Aorta (tissue), 5 donors: ENCODE data around the gene SOHLH1. TPM values are rescaled to one million over a fixed set of nuclear protein-coding genes. Genes with fewer than 3 reads are reported as not detected.

Experiments
- ATAC-seq: fragments of 200-7000 bp; cut with Tn5 transposase; one replicate; pipeline ENCODE4 v1.9.1; 2022; ENCODE audit warnings: moderate library complexity; ENCODE audit not compliant: low FRiP score
- DNase-seq, 2 donors: peaks; one replicate each; pipeline ENCODE4 v3.0.0-alpha.2; 2020
- H3K27ac ChIP-seq, 2 donors: one replicate each; pipeline ENCODE4 v1.5.1; 2013; ENCODE audit warnings: low read length in 2 of 2, mild to moderate bottlenecking in 2 of 2, moderate library complexity in 2 of 2, control low read depth in 1 of 2, inconsistent platforms in 1 of 2, low read depth in 1 of 2
- H3K27me3 ChIP-seq, 2 donors: one replicate each; pipeline ENCODE4 v1.6.1; 2013; ENCODE audit warnings: control low read depth in 1 of 2, low read length in 1 of 2, mild to moderate bottlenecking in 1 of 2, moderate library complexity in 1 of 2; ENCODE audit not compliant: insufficient read depth in 2 of 2, control insufficient read depth in 1 of 2
- H3K36me3 ChIP-seq, 2 donors: one replicate each; pipeline ENCODE4 v1.6.1; 2013; ENCODE audit warnings: control low read depth in 1 of 2, low read length in 1 of 2, mild to moderate bottlenecking in 1 of 2; ENCODE audit not compliant: insufficient read depth in 2 of 2, control insufficient read depth in 1 of 2
- H3K4me1 ChIP-seq, 2 donors: one replicate each; pipeline ENCODE4 v1.6.1; 2013; ENCODE audit warnings: low read length in 2 of 2, control low read depth in 1 of 2, mild to moderate bottlenecking in 1 of 2, moderate library complexity in 1 of 2; ENCODE audit not compliant: insufficient read depth in 2 of 2, control insufficient read depth in 1 of 2
- H3K4me3 ChIP-seq, 2 donors: one replicate each; pipeline ENCODE4 v1.5.1; 2013; ENCODE audit warnings: low read length in 2 of 2, control low read depth in 1 of 2, mild to moderate bottlenecking in 1 of 2
- H3K9me3 ChIP-seq: one replicate; pipeline ENCODE4 v1.6.1; 2013; ENCODE audit warnings: mild to moderate bottlenecking, low read length; ENCODE audit not compliant: control insufficient read depth
- WGBS, 2 donors: extraction: QIAGEN DNeasy Blood & Tissue Kit; methylation state at CpG; one replicate each; pipeline ENCODE4 v1.1.7; 2013; 5-methylcytosine and 5-hydroxymethylcytosine counted together
- intact Hi-C, 2 donors: fragments of 100-400 bp; cut with DNase I; formaldehyde crosslinking; loops; one replicate each; pipeline versions ENCODE4 v1.14.2 to v1.15.0; 2022
- polyA plus RNA-seq, 2 donors: library from polyadenylated mRNA; stranded (reverse); fragments of 200-250 nt; gene quantifications; one replicate each; pipeline ENCODE4 v1.2.3, GENCODE V29; 2013
- total RNA-seq, 2 donors: library from RNA; stranded (reverse); fragmentation: NEBNext Ultra II Directional; extraction: Animal tissue kit (Norgen Biotek cat#: 25700); gene quantifications; one replicate each; pipeline ENCODE4 v1.2.1, GENCODE V29; 2021
- donor health status: healthy with polysubstance abuse.
- donor health status: Bipolar disorder and iron deficiency.
- donor health status: DM: no; HTN: no; CAD: no.
- donor health status: DM: no; HTN: no; CAD: no.
- donor health status: DM: yes; HTN: yes; CAD: no.

Gene SOHLH1
- total and polyA plus RNA-seq, 4 donors, result not detected

DNA sequence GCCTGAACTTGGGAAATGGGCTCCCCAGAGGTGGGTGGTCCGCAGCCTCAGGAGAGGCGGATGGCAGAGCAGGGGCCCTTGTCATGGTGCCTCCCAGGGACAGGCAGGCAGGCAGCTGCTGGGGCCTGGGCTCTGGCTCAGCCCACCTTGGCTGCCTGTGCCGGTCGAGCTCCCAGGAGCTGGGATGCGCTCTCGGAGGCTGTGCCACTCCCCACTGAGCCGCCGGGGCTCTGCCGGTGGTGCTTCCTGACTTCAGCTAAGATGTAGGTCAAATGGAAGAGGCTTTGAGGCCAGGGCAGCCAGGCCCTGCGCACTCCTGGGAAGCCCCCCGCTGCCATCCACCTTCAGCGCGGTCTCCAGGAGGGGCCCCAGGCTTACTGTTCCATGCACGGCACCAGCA lies 43.7 kb upstream of the SOHLH1 start:
- ATAC-seq (no peak), DNase-seq (no peak)
- intact Hi-C loops, result no loop called here
- H3K9me3 ChIP-seq, result no peaks in the 10 kb centered on the region
- no peak overlapping the region for H3K4me3 ChIP-seq
- 81 to 82% methylated on average over 14 of the region's 14 CpGs for WGBS, 2 donors
- H3K27ac ChIP-seq, result no peak overlapping the region
- H3K4me1 ChIP-seq, result no peaks in the 10 kb centered on the region
- no peaks in the 10 kb centered on the region for H3K27me3 ChIP-seq
- no peaks in the 10 kb centered on the region for H3K36me3 ChIP-seq

DNA sequence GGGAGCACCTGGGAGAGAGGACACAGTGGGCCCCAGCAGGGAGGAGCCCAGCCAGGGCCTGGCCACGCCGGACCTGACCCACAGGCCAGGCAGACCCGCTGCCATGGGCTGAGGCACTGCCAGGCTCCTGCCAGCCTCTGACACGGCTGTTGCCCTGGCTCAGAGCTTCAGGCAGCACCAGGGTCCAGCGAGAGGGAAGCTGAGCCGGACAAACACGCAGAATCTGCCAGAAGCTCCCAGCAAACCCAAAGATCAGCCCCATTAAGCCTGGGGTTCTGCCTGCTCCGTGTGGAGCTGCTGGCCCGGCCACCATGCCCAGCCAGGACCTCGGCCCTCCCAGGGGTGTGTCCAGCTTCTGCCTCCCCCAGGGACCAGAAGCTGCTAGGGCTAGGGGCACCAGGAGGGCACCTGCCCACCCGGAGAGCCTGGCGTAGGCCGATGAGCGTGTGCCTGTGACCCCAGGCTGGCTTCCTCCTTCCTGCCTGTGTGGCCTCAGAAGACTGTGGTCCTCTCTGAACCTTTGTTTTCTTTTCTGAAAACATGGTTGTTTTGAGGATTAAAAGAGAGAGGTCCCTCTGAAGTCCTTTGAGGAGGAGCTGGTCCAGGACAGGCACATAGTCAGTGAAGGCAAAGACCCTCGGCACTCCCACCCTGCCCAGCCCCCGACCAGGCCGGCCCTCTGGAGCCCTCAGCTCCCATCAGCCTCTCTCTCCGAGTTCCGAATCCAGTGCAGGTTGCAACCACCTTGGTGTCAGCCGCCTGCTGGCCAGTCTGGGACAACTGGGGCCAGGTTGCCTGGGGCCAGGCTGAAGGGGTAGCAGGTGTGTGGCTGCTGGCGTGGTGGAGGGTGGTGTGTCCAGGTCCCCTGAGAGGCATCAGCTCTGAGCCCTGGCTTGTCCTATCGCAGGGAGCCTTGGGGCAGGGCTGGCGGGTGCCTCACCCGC lies 42.3 kb upstream of the SOHLH1 start:
- 78 to 81% methylated on average over 24 of the region's 24 CpGs for WGBS, 2 donors
- no peak for ATAC-seq
- no peaks in the 10 kb centered on the region for H3K36me3 ChIP-seq
- no peaks in the 10 kb centered on the region for H3K27me3 ChIP-seq
- no peak overlapping the region for H3K4me3 ChIP-seq
- no peak for DNase-seq
- intact Hi-C loops, result no loop called here
- H3K9me3 ChIP-seq, result no peaks in the 10 kb centered on the region
- H3K4me1 ChIP-seq, result no peaks in the 10 kb centered on the region
- no peak overlapping the region for H3K27ac ChIP-seq

DNA sequence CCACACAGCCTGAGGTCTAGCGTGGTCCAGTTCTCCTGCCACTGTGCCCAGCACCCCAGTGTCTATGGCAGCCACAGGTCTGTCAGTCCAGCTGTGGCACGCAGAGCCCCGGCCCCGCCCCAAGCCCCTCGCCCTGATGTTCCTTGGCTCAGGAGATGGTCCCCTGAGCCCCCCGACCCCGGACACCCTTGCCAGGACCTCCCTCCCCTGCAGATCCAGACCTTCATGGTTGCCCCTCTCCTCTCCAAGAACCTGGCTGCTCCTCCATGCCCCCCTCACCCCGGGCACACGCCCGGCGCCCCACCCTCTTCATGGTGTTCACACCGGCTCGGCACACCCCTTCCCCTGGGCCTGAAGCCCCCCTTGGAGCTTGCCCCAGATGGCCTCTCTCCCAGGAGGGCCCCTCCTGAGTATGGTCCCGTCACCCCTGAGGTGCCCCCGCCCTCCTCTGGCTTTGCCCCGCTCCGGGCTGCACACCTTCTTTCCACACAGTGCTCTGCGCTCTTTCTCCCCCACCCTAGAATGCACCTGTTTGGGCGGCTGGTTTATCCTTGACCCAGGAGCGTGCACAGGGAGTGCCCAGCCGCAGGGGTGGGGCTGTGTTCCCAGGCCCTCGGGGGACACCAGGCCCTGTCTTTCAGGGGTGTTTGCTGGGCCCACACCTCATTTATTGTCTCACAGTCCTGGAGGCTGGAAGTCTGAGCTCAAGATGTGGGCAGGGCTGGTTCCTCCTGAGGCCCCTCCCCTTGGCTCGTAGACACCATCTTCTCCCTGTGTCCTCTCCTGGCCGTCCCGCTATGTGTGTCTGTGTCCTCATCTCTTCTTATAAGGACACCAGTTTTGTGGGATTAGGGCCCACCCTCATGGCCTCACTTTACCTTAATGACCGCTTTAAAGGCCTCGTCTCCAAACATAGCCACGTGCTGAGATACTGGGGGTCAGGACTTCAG lies 40.3 kb upstream of the SOHLH1 start:
- Histone ChIP-seq H3K9me3 (no peaks in the 10 kb centered on the region), H3K4me1 (no peaks in the 10 kb centered on the region), H3K36me3 (no peaks in the 10 kb centered on the region), H3K4me3 (no peak overlapping the region), H3K27me3 (no peaks in the 10 kb centered on the region), H3K27ac (no peak overlapping the region)
- DNase-seq (no peak), ATAC-seq (no peak)
- intact Hi-C loops, result no loop called here
- WGBS, 2 donors, result 80 to 81% methylated on average over 28 of the region's 28 CpGs

DNA sequence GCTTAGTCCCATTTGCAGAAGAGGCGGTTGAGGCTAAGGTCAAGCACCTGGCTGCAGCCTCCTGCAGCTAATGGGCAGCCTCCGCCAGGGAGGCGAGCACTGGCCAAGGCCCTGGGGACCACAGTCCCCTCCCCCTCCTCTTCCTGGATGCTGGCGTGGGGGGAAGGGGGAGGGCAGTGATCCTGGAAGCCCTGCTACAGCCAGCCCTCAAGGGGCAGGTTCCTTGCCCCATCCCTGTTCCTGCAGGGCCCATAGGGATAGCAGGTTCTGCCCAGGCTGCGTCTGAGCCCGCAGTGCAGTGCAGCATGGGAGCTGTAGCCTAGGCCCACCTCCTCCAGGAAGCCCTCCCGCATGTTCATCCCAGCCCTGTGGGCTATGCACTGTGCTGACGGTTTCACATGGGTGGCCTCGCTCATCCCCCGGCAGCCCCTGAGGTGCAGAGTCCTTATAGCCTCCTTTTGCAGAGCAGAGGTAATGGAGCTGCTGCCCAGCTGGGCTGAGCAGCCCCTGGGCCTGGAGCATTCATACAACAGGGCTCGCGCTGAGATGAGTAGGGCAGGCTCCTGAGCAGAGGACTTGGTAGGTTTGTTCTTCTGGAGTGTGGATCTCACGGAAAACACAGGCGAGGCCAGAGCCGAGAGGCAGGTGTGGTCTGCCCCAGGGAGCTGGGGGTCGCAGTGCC lies 38.7 kb upstream of the SOHLH1 start:
- H3K36me3 ChIP-seq, result no peaks in the 10 kb centered on the region
- WGBS, 2 donors, result 70 to 72% methylated on average over 15 to 16 of the region's 16 CpGs

DNA sequence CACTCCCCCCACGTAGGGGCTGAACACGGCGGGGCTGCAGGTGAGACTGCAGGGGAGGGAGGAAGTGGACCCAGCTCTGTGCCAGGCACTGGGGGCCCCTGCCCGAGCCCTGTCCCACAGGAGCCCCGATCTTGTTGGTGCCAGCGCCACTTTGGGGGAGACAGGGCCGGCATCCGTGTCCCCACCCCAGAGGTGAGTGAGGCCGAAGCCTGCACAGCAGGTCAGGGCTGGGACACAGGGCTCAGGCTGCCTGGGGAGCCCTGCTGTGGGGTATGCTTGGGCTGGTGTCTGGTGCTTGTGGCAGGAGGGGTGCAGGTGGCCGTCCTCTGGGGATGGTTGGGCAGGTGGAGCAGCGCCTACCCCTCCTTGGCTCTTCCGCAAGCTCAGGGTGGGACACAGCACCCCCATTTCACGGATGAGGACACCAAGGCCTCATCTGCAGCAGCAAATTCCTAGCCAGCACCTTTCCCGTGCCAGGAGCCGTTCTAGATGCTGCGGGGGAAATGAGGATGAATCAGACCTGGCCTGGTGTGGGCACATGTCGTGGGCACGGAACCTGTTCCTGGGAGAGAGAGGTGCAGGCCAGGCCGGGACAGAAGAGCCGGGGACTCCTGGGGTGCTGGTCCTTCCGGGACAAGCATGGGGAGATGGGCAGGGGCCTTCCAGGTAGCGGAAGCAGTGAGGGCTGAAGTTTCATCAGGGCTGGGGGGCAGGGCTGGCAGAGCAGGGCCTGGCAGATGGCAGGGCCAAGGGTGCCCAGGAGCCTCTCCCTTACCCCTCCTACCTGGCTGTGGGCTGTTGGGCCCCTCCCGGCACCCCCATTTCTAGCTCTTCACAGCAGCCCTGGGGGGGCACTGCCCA lies 37.9 kb upstream of the SOHLH1 start:
- intact Hi-C loops, result no loop called here
- H3K36me3 ChIP-seq, result no peaks in the 10 kb centered on the region
- DNase-seq (no peak), ATAC-seq (no peak)
- H3K9me3 ChIP-seq, result peaks cover 4% of the 10 kb centered on the region
- H3K27ac ChIP-seq, result no peak overlapping the region
- H3K27me3 ChIP-seq, result no peaks in the 10 kb centered on the region
- no peaks in the 10 kb centered on the region for H3K4me1 ChIP-seq
- H3K4me3 ChIP-seq, result no peak overlapping the region
- WGBS, 2 donors, result 65 to 72% methylated on average over 20 to 23 of the region's 23 CpGs

More for the DNA sequence above, 38.7 kb upstream of the SOHLH1 start:
- Histone ChIP-seq H3K4me3 (no peak overlapping the region), H3K27me3 (no peaks in the 10 kb centered on the region), H3K4me1 (no peaks in the 10 kb centered on the region), H3K27ac (no peak overlapping the region), H3K9me3 (no peaks in the 10 kb centered on the region)
- no peak for ATAC-seq
- intact Hi-C loops, result no loop called here
- no peak for DNase-seq

DNA sequence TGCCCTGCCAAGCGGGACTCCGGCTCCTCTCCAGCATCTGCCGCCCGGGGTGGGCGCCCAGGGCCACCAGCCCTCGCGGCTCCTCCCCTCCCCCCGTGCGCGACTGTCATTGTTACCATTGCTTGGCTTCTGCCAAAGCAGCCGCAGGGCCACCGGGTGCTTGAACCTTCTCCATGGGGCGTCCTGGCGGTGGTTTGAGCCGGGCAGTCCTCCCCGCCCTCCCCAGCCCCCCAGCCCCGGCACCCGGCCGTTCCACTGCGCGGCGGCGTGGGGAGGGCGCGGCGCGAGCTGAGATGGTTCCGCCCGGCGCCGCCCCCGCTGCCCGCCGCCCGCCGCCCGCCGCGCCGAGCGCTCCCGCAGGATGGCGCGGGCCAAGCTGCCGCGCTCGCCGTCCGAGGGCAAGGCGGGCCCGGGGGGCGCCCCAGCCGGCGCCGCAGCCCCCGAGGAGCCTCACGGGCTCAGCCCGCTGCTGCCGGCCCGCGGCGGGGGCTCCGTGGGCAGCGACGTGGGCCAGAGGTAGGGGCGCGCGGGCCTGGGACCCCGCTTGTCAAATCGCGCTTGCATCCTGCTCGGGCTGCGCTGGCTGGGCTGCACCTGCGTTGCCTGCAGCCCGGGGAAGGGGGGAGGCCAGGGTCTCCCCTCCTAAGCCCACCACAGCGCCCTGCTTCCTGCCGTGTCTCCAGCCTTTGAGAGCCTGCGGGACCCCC lies 37.1 kb upstream of the SOHLH1 start:
- no peaks in the 10 kb centered on the region for H3K27me3 ChIP-seq
- intact Hi-C loops, result no loop called here
- no peak overlapping the region for H3K4me3 ChIP-seq
- WGBS, 2 donors, result 2 to 3% methylated on average over 37 to 78 of the region's 78 CpGs
- ATAC-seq, result no peak
- H3K4me1 ChIP-seq, result no peaks in the 10 kb centered on the region
- H3K36me3 ChIP-seq, result no peaks in the 10 kb centered on the region
- DNase-seq, result no peak
- no peak overlapping the region for H3K27ac ChIP-seq
- H3K9me3 ChIP-seq, result peaks cover 5% of the 10 kb centered on the region

DNA sequence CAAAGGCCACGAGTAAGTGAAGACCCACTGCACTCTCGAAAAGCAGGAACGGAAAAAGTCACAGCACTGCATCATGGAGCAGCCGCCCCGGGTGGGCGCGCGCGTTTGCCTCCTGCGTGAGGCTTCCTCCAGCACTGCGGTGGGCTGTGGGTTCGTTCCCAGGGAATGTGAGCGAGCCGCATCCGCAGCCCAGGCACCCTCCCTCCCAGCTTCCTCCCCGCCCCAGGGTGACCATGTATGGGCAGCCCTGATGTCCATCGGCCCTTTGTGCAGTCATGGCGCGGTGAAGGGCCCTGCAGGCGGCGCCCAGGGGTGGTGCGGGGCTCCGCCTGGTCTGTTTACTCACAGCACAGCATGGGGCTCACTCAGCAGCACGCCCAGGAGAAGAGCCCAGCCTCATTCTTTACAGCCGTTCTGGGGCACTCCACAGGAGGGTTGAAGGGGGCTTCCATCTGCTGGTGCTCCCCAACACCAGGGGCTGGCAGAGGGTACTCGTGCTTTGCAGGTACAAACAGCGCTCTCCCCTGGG lies 35.4 kb upstream of the SOHLH1 start:
- no peaks in the 10 kb centered on the region for H3K4me1 ChIP-seq
- H3K9me3 ChIP-seq, result peaks cover 6% of the 10 kb centered on the region
- intact Hi-C loops, result no loop called here
- H3K4me3 ChIP-seq, result no peak overlapping the region
- H3K27me3 ChIP-seq, result no peaks in the 10 kb centered on the region
- no peak overlapping the region for H3K27ac ChIP-seq
- WGBS, 2 donors, result 71 to 81% methylated on average over 26 to 27 of the region's 27 CpGs
- ATAC-seq (no peak), DNase-seq (no peak)
- H3K36me3 ChIP-seq, result no peaks in the 10 kb centered on the region
